22Rv1 (cell line): Measurements from ENCODE around the gene CNTF.

Source experiments
- H3K27ac ChIP-seq: fragments of 450-650 bp; 2 replicates; pipeline ENCODE4 v1.5.1; 2017
- ZFX ChIP-seq: fragments of 450-650 bp; IDR thresholded peaks from 2 replicates; pipeline ENCODE4 v1.6.1; 2017; ENCODE audit warnings: antibody characterized with exemption, borderline replicate concordance
- TF ChIP-seq, protein P1 (sequence below): fragments of 450-650 bp; IDR thresholded peaks from 2 replicates; pipeline ENCODE4 v1.5.1; 2017; ENCODE audit warnings: mild to moderate bottlenecking

The CNTF gene

GRCh38 chr11:58591659-58592058, 30.8 kb upstream of the CNTF start:
- TF ChIP-seq, protein P1, sequence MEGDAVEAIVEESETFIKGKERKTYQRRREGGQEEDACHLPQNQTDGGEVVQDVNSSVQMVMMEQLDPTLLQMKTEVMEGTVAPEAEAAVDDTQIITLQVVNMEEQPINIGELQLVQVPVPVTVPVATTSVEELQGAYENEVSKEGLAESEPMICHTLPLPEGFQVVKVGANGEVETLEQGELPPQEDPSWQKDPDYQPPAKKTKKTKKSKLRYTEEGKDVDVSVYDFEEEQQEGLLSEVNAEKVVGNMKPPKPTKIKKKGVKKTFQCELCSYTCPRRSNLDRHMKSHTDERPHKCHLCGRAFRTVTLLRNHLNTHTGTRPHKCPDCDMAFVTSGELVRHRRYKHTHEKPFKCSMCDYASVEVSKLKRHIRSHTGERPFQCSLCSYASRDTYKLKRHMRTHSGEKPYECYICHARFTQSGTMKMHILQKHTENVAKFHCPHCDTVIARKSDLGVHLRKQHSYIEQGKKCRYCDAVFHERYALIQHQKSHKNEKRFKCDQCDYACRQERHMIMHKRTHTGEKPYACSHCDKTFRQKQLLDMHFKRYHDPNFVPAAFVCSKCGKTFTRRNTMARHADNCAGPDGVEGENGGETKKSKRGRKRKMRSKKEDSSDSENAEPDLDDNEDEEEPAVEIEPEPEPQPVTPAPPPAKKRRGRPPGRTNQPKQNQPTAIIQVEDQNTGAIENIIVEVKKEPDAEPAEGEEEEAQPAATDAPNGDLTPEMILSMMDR = no peak
- TF ChIP-seq ZFX = no peak
- H3K27ac ChIP-seq = peak overlapping the region; percentile 42; the same call in 1 of the 2 replicates

- H3K27ac ChIP-seq = peak overlapping the region; percentile 42
- TF ChIP-seq, protein P1 = no peak
- TF ChIP-seq ZFX = no peak
Measured at GRCh38 chr11:58592760-58593472, 29.5 kb upstream of the CNTF start.

GRCh38 chr11:58594826-58595225, 27.6 kb upstream of the CNTF start:
- no peak overlapping the region for H3K27ac ChIP-seq
- TF ChIP-seq, protein P1 = no peak
- no peak for TF ChIP-seq ZFX

- H3K27ac ChIP-seq = no peak overlapping the region
- no peak for TF ChIP-seq ZFX
- TF ChIP-seq, protein P1 = no peak
Measured at GRCh38 chr11:58596621-58597020, 25.8 kb upstream of the CNTF start.

DNA sequence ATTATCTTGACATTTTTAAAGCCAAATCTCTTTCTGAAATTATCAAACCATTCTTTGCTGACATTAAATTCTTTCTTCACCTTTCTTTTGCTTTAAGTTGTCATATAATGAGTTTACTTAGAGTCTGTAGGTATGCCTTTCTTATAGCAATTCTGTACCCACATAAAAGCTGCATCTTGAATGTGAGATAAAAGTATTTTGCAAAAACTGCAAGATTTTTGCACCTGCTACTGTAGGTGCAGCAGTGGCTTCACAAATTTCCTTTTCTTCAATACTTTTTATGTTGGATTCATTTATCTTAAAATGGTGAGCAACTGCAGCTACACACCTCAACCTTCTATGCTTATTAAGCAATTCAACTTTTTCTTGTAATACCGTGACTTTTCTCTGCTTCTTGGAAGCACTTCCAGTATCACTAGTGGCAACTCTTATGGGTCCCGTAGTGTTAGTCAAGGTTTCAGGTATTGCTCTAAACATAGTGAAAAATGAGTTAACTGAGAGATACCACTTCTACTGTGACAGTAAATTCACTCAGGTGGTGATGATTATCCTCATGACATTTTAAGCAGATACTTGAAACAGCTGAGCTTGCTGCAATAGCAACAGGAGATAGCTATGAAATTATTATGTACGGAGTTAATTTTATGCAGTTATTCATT, 24.9 kb upstream of the CNTF start:
- no peak for TF ChIP-seq ZFX
- TF ChIP-seq, protein P1 = no peak
- no peak overlapping the region for H3K27ac ChIP-seq

DNA sequence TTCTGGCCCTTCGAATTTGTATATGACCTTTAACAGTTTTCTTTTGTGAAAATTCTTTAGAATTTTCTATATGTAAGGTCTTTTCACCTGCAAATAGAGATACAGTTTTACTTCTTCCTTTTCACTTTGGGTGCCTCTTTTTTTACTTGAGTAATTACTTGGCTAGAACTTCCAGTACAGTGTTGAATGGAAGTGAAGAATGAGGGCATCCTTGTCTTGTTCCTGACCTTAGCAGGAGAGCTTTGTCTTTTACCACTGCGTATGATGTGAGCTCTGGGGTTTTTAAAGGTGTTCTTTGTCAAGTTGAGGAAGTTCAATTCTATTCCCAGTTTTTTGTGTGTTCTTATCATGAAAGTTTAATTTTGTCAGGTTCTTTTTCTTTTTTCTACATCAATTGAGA, 22.0 kb upstream of the CNTF start:
- no peak overlapping the region for H3K27ac ChIP-seq
- TF ChIP-seq ZFX = no peak
- TF ChIP-seq, protein P1 = no peak
